Naive thymus-derived CD4-positive, alpha-beta T cell (primary cell): ENCODE measurements around the gene BCAP29. TPM values are rescaled to one million over a fixed set of nuclear protein-coding genes. Genes with fewer than 3 reads are reported as not detected.

Experiments used
- ATAC-seq: fragments of 150-1000 bp; cut with Tn5 transposase; 2 replicates; pipeline ENCODE4 v1.10.0; 2021; ENCODE audit warnings: mild to moderate bottlenecking, moderate library complexity
- CTCF ChIA-PET: fragments of 350-600 bp; sonication (Branson Sonifier 250); formaldehyde crosslinking; loops from one replicate; lab custom pipeline; 2021; ENCODE audit warnings: antibody characterized with exemption; lab: Charles Lee
- POLR2A ChIA-PET: fragments of 350-600 bp; sonication (Branson Sonifier 250); formaldehyde crosslinking; loops from one replicate; lab custom pipeline; 2021; ENCODE audit warnings: antibody characterized with exemption, inconsistent platforms; lab: Charles Lee
- DNase-seq, 9 donors: peaks; one replicate each; pipeline versions ENCODE4 v3.0.0 to v3.0.0-alpha.2; 2020 to 2022; ENCODE audit warnings: mixed read lengths in 1 of 9
- H3K27ac ChIP-seq: one replicate; pipeline ENCODE4 v1.7.0; 2013; ENCODE audit warnings: mild to moderate bottlenecking, low read depth, low read length, moderate library complexity
- H3K27me3 ChIP-seq, 2 donors: one replicate each; pipeline ENCODE4 v1.7.0; 2013; ENCODE audit warnings: low read length in 2 of 2, mild to moderate bottlenecking in 2 of 2, moderate library complexity in 2 of 2; ENCODE audit not compliant: control insufficient read depth in 2 of 2, insufficient read depth in 2 of 2
- H3K36me3 ChIP-seq, 3 experiments: 1 replicate in 2 of 3; 2 replicates in 1 of 3; pipeline ENCODE4 v1.7.0; 2013; ENCODE audit warnings: low read length in 3 of 3, mild to moderate bottlenecking in 3 of 3, moderate library complexity in 1 of 3; ENCODE audit not compliant: insufficient read depth in 3 of 3, control insufficient read depth in 2 of 3
- H3K4me1 ChIP-seq, 2 donors: one replicate each; pipeline ENCODE4 v1.7.0; 2013; ENCODE audit warnings: low read length in 2 of 2, mild to moderate bottlenecking in 2 of 2, moderate library complexity in 1 of 2; ENCODE audit not compliant: control insufficient read depth in 2 of 2, insufficient read depth in 2 of 2
- H3K4me3 ChIP-seq: 2 replicates; pipeline ENCODE4 v1.7.0; 2013; ENCODE audit warnings: mild to moderate bottlenecking, low read length
- H3K9me3 ChIP-seq, 3 experiments: 1 replicate in 2 of 3; 2 replicates in 1 of 3; pipeline ENCODE4 v1.7.0; 2013; ENCODE audit warnings: low read length in 3 of 3; ENCODE audit not compliant: control insufficient read depth in 2 of 3
- H3K27ac Mint-ChIP-seq, 9 donors: one replicate each; pipeline ENCODE4 v1.8.0; 2020 to 2022; ENCODE audit warnings: mixed read lengths in 9 of 9, mild to moderate bottlenecking in 8 of 9, moderate library complexity in 5 of 9, inconsistent platforms in 2 of 9
- H3K27me3 Mint-ChIP-seq, 5 donors: one replicate each; pipeline ENCODE4 v1.8.0; 2021 to 2022; ENCODE audit warnings: mixed read lengths in 5 of 5, mild to moderate bottlenecking in 1 of 5
- H3K36me3 Mint-ChIP-seq, 5 donors: one replicate each; pipeline ENCODE4 v1.8.0; 2020 to 2022; ENCODE audit warnings: mixed read lengths in 5 of 5, mild to moderate bottlenecking in 3 of 5, inconsistent platforms in 1 of 5
- H3K4me1 Mint-ChIP-seq, 7 donors: one replicate each; pipeline ENCODE4 v1.8.0; 2020 to 2022; ENCODE audit warnings: mixed read lengths in 7 of 7, mild to moderate bottlenecking in 3 of 7, inconsistent platforms in 1 of 7
- H3K4me3 Mint-ChIP-seq, 10 donors: one replicate each; pipeline ENCODE4 v1.8.0; 2020 to 2022; ENCODE audit warnings: mild to moderate bottlenecking in 10 of 10, mixed read lengths in 10 of 10, moderate library complexity in 6 of 10, inconsistent platforms in 2 of 10
- H3K9me3 Mint-ChIP-seq, 11 donors: one replicate each; pipeline ENCODE4 v1.8.0; 2020 to 2022; ENCODE audit warnings: mixed read lengths in 11 of 11, mild to moderate bottlenecking in 4 of 11, inconsistent platforms in 1 of 11, moderate library complexity in 1 of 11
- intact Hi-C, 2 donors: fragments of 100-400 bp; cut with micrococcal nuclease; formaldehyde crosslinking; loops; one replicate each; pipeline ENCODE4 v1.15.1; 2023
- polyA plus RNA-seq, 2 donors: library from polyadenylated mRNA; unstranded; fragments of 300-500 nt; fragmentation: Illumina TruSeq; gene quantifications; one replicate each; pipeline ENCODE4 v1.2.3, GENCODE V29; 2021
- total RNA-seq, 6 experiments: library from RNA in 5 of 6; stranded (reverse) in 5 of 6; gene quantifications; 1 replicate in 5 of 6; 2 replicates in 1 of 6; pipeline ENCODE4 v1.2.3 and lab custom pipeline; 2021 to 2026

Gene BCAP29
- total and polyA plus RNA-seq, 7 experiments from 2014 or later: 10.5 to 38.7 (median 24.4) TPM

DNA sequence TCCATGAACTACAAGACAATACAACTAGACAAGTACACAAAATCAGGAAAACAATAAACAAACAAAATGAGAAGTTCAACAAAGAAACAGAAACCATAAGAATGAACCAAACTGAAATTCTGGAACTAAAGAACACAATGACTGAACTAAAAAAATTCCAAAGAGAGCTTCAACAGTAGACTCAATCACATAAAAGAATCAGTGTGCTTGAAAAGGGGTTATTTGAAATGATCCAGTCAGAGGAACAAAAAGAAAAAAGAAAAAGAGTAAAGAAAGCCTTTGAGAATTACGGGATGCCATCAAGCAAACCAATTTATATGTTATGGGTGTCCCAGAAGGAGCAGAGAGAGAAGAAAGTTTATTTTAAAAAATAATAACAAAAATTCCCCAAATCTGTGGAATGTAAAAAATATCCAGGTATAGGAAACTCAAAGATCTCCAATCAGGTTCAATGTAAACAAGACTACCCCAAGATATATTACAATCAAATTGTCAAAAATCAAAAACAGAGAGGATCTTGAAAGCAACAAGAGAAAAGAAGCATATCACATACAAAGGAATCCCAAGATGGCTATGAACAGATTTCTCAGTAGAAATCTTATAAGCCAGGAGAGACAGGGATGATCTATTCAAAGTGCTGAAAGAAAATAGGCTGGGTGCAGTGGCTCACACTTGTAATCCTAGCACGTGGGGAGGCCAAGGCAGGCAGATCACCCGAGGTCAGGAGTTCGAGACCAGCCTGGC, 35.0 kb upstream of the BCAP29 start:
- intact Hi-C loops: no loop called here
- H3K27ac Mint-ChIP-seq: peak overlapping the region in 1 of 9 donors; percentile 9
- peaks cover 2 to 19% (median 12%) of the 10 kb centered on the region in 7 donors for H3K4me1 Mint-ChIP-seq
- H3K27ac ChIP-seq: no peak overlapping the region
- H3K27me3 ChIP-seq: no peaks in the 10 kb centered on the region
- H3K36me3 Mint-ChIP-seq: peaks cover 27 to 75% (median 67%) of the 10 kb centered on the region in 5 donors
- H3K9me3 Mint-ChIP-seq: peaks cover 0 to 34% (median 21%) of the 10 kb centered on the region in 11 donors
- peak overlapping the region in 1 of 10 donors; percentile 2 for H3K4me3 Mint-ChIP-seq
- H3K27me3 Mint-ChIP-seq: no peaks in the 10 kb centered on the region
- ChIA-PET CTCF (no interaction called here), POLR2A (no interaction called here)
- H3K4me3 ChIP-seq: no peak overlapping the region
- ATAC-seq: no peak
- H3K4me1 ChIP-seq: no peaks in the 10 kb centered on the region
- peaks cover 0 to 52% (median 5%) of the 10 kb centered on the region in 3 experiments for H3K36me3 ChIP-seq
- H3K9me3 ChIP-seq: no peaks in the 10 kb centered on the region
- no peak for DNase-seq

GRCh38 chr7:107551936-107552335, 28.1 kb upstream of the BCAP29 start:
- intact Hi-C loops: no loop called here
- ChIA-PET POLR2A (no interaction called here), CTCF (no interaction called here)
- peaks cover 9 to 82% (median 64%) of the 10 kb centered on the region in 5 donors for H3K36me3 Mint-ChIP-seq
- Histone ChIP-seq H3K4me1 (peaks cover 5 to 17% of the 10 kb centered on the region in 2 donors), H3K9me3 (no peaks in the 10 kb centered on the region), H3K4me3 (no peak overlapping the region), H3K36me3 (peaks cover 0 to 48% (median 8%) of the 10 kb centered on the region in 3 experiments), H3K27ac (no peak overlapping the region), H3K27me3 (no peaks in the 10 kb centered on the region)
- no peaks in the 10 kb centered on the region for H3K27me3 Mint-ChIP-seq
- peaks cover 26 to 66% (median 51%) of the 10 kb centered on the region in 7 donors for H3K4me1 Mint-ChIP-seq
- no peak for DNase-seq
- H3K27ac Mint-ChIP-seq: peak overlapping the region in 1 of 9 donors; percentile 63
- H3K4me3 Mint-ChIP-seq: peak overlapping the region in 1 of 10 donors; percentile 5
- no peak for ATAC-seq
- H3K9me3 Mint-ChIP-seq: peaks cover 0 to 8% (median 4%) of the 10 kb centered on the region in 11 donors

- Mint-ChIP-seq H3K4me1 (peaks cover 32 to 68% (median 60%) of the 10 kb centered on the region in 7 donors), H3K27ac (peak overlapping the region in 1 of 9 donors; percentile 25), H3K36me3 (peaks cover 0 to 53% (median 37%) of the 10 kb centered on the region in 5 donors), H3K9me3 (peaks cover 0 to 1% (median 0%) of the 10 kb centered on the region in 11 donors), H3K27me3 (no peaks in the 10 kb centered on the region), H3K4me3 (no peak overlapping the region)
- Histone ChIP-seq H3K9me3 (no peaks in the 10 kb centered on the region), H3K4me3 (no peak overlapping the region), H3K4me1 (peaks cover 19 to 36% of the 10 kb centered on the region in 2 donors), H3K36me3 (peaks cover 0 to 42% (median 8%) of the 10 kb centered on the region in 3 experiments), H3K27me3 (no peaks in the 10 kb centered on the region), H3K27ac (no peak overlapping the region)
- no peak for DNase-seq
- intact Hi-C loops: no loop called here
- ChIA-PET CTCF (no interaction called here), POLR2A (interaction anchor here (0.7 kb wide), 1 partner anchor 357 kb away, joined by 4 read pairs; no protein-coding TSS in a partner anchor)
- no peak for ATAC-seq
Measured at GRCh38 chr7:107555893-107556292, 24.2 kb upstream of the BCAP29 start.

DNA sequence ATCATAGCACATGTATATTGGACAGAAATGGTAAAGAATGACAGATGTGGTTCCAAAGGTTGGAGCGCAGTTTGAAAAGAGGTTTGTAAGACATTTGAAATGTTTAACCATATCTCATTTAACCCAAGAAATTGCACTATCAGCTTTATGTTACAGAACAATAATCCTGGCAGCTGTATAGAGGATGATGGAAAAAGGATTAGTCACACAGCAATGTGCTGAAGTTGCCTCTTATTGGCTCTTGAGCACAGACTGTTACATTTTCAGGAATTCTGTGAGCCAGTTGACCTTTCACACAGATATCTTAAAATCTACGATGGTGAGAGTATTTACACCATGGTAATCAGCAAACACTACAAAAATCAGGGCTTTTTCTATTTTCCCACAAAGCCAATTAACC, 20.2 kb upstream of the BCAP29 start:
- H3K9me3 Mint-ChIP-seq: peaks cover 0 to 1% (median 0%) of the 10 kb centered on the region in 11 donors
- peaks cover 0 to 22% (median 0%) of the 10 kb centered on the region in 3 experiments for H3K36me3 ChIP-seq
- CTCF ChIA-PET: no interaction called here
- H3K9me3 ChIP-seq: no peaks in the 10 kb centered on the region
- POLR2A ChIA-PET: interaction anchor here (1.2 kb wide), 1 partner anchor 66 kb away, joined by 3 read pairs; no protein-coding TSS in a partner anchor
- H3K4me3 Mint-ChIP-seq: peak overlapping the region in 7 of 10 donors; percentile 18 to 91 (median 79)
- no peaks in the 10 kb centered on the region for H3K27me3 ChIP-seq
- peak overlapping the region; percentile 52 for H3K27ac ChIP-seq
- no peaks in the 10 kb centered on the region for H3K27me3 Mint-ChIP-seq
- H3K4me1 ChIP-seq: peaks cover 41 to 50% of the 10 kb centered on the region in 2 donors
- ATAC-seq (no peak), DNase-seq (no peak)
- intact Hi-C loops: loop anchor here (5.0 kb wide), 7 partner anchors 77 to 967 kb away; partner anchors contain the start of genes DLD (in 1 of the 2), PIK3CG (in 1 of the 2), PNPLA8 (in 1 of the 2) and PRKAR2B (in 1 of the 2)
- no peak overlapping the region for H3K4me3 ChIP-seq
- peaks cover 42 to 68% (median 60%) of the 10 kb centered on the region in 7 donors for H3K4me1 Mint-ChIP-seq
- H3K36me3 Mint-ChIP-seq: peaks cover 0 to 27% (median 20%) of the 10 kb centered on the region in 5 donors
- H3K27ac Mint-ChIP-seq: peak overlapping the region in 6 of 9 donors; percentile 22 to 97 (median 64)

GRCh38 chr7:107560898-107561516, 19.0 kb upstream of the BCAP29 start:
- intact Hi-C loops: loop anchor here (5.0 kb wide), 7 partner anchors 76 to 966 kb away; partner anchors contain the start of genes DLD (in 1 of the 2), PIK3CG (in 1 of the 2), PNPLA8 (in 1 of the 2) and PRKAR2B (in 1 of the 2)
- no peaks in the 10 kb centered on the region for H3K27me3 Mint-ChIP-seq
- peak; percentile 69 for ATAC-seq
- Histone ChIP-seq H3K4me1 (peaks cover 41 to 50% of the 10 kb centered on the region in 2 donors), H3K36me3 (peaks cover 0 to 15% (median 0%) of the 10 kb centered on the region in 3 experiments), H3K27me3 (no peaks in the 10 kb centered on the region), H3K27ac (peak overlapping the region; percentile 58), H3K4me3 (peak overlapping the region; percentile 26), H3K9me3 (no peaks in the 10 kb centered on the region)
- H3K27ac Mint-ChIP-seq: peak overlapping the region; percentile 49 to 97 (median 87)
- ChIA-PET POLR2A (interaction anchor here (0.6 to 1.0 kb wide), 2 partner anchors 11 to 17 kb away, joined by 3 read pairs; no protein-coding TSS in a partner anchor), CTCF (no interaction called here)
- peak in 7 of 9 donors; percentile 38 to 72 (median 58) for DNase-seq
- H3K36me3 Mint-ChIP-seq: peaks cover 0 to 15% (median 11%) of the 10 kb centered on the region in 5 donors
- H3K9me3 Mint-ChIP-seq: peaks cover 0 to 1% (median 0%) of the 10 kb centered on the region in 11 donors
- peaks cover 39 to 66% (median 64%) of the 10 kb centered on the region in 7 donors for H3K4me1 Mint-ChIP-seq
- peak overlapping the region; percentile 45 to 91 (median 78) for H3K4me3 Mint-ChIP-seq
